IMR-90 (cell line): ENCODE measurements around the gene DNAJC11. TPM values are rescaled to one million over a fixed set of nuclear protein-coding genes. Genes with fewer than 3 reads are reported as not detected.

Experiments
- ATAC-seq: fragments of 200-7000 bp; cut with Tn5 transposase; 2 replicates; pipeline ENCODE4 v1.9.1; 2020; ENCODE audit warnings: low read depth, mild to moderate bottlenecking, moderate library complexity
- BruUV-seq: library from RNA; stranded (reverse); fragments of 400-500 nt; replicated peaks from 2 replicates; lab custom pipeline; 2021; lab: Mats Ljungman, UMichigan
- CTCF ChIA-PET: fragments of 300-600 bp; formaldehyde crosslinking; extraction: SDS; loops from one replicate; lab custom pipeline; 2021; ENCODE audit warnings: antibody characterized with exemption; lab: Yijun Ruan, JAX
- POLR2A ChIA-PET: fragments of 300-600 bp; sonication (Branson Sonifier 250); formaldehyde crosslinking; loops from one replicate; lab custom pipeline; 2022; ENCODE audit warnings: antibody characterized with exemption; ENCODE audit not compliant: unreplicated experiment; lab: Charles Lee
- DNase-seq: peaks from one replicate; pipeline ENCODE4 v3.0.0; 2013
- H2AFZ ChIP-seq: replicated peaks from 2 replicates; pipeline ENCODE3; 2013; ENCODE audit warnings: low read length, mild to moderate bottlenecking; ENCODE audit not compliant: poor library complexity
- H2AK5ac ChIP-seq: 2 replicates; pipeline ENCODE4 v1.6.1; 2013; ENCODE audit warnings: low read depth, low read length, inconsistent platforms
- H2AK9ac ChIP-seq: replicated peaks from 2 replicates; pipeline ENCODE3; 2013; ENCODE audit warnings: mild to moderate bottlenecking, low read depth, low read length, moderate library complexity; ENCODE audit not compliant: poor library complexity
- H2BK120ac ChIP-seq: 2 replicates; pipeline ENCODE4 v1.6.1; 2013; ENCODE audit warnings: low read depth, low read length, inconsistent platforms
- H2BK15ac ChIP-seq: 3 replicates; pipeline ENCODE4 v1.6.1; 2013; ENCODE audit warnings: low read depth, low read length, inconsistent platforms
- H2BK20ac ChIP-seq: 2 replicates; pipeline ENCODE4 v1.6.1; 2013; ENCODE audit warnings: low read depth, mild to moderate bottlenecking, inconsistent platforms, low read length, moderate library complexity
- H2BK5ac ChIP-seq: 2 replicates; pipeline ENCODE4 v1.6.1; 2013; ENCODE audit warnings: mild to moderate bottlenecking, low read depth, low read length, inconsistent platforms; ENCODE audit not compliant: poor library complexity, severe bottlenecking
- H3K14ac ChIP-seq: replicated peaks from 2 replicates; pipeline ENCODE4 v1.6.1; 2013; ENCODE audit warnings: low read depth, low read length, inconsistent platforms
- H3K18ac ChIP-seq: 2 replicates; pipeline ENCODE4 v1.6.1; 2013; ENCODE audit warnings: low read depth, low read length, control low read depth
- H3K23ac ChIP-seq: 2 replicates; pipeline ENCODE4 v1.6.1; 2013; ENCODE audit warnings: low read depth, low read length, inconsistent platforms
- H3K27ac ChIP-seq: 2 replicates; pipeline ENCODE4 v1.5.1; 2013; ENCODE audit warnings: mild to moderate bottlenecking, control low read depth, low read length; ENCODE audit not compliant: insufficient read depth
- H3K27me3 ChIP-seq: 2 replicates; pipeline ENCODE4 v1.6.1; 2013; ENCODE audit warnings: low read length; ENCODE audit not compliant: control insufficient read depth, insufficient read depth
- H3K36me3 ChIP-seq: 2 replicates; pipeline ENCODE4 v1.6.1; 2013; ENCODE audit warnings: low read length, mixed read lengths; ENCODE audit not compliant: control insufficient read depth, insufficient read depth
- H3K4ac ChIP-seq: 2 replicates; pipeline ENCODE4 v1.6.1; 2013; ENCODE audit warnings: low read depth, low read length, inconsistent platforms
- H3K4me1 ChIP-seq: 2 replicates; pipeline ENCODE4 v1.6.1; 2013; ENCODE audit warnings: low read length, mixed read lengths; ENCODE audit not compliant: control insufficient read depth, insufficient read depth
- H3K4me2 ChIP-seq: 2 replicates; pipeline ENCODE4 v1.6.1; 2013; ENCODE audit warnings: low read depth, mild to moderate bottlenecking, control low read depth, low read length, moderate library complexity
- H3K4me3 ChIP-seq: 2 replicates; pipeline ENCODE4 v1.5.1; 2013; ENCODE audit warnings: low read depth, mild to moderate bottlenecking, control low read depth, low read length, moderate library complexity; ENCODE audit not compliant: insufficient read depth
- H3K56ac ChIP-seq: 2 replicates; pipeline ENCODE4 v1.6.1; 2013; ENCODE audit warnings: low read length, inconsistent platforms; ENCODE audit not compliant: insufficient read depth; ENCODE audit errors: extremely low read depth
- H3K79me1 ChIP-seq, 2 experiments: 2 replicates each; pipeline ENCODE4 v1.6.1; 2013; ENCODE audit warnings: low read length in 2 of 2, inconsistent platforms in 1 of 2, low read depth in 1 of 2
- H3K9ac ChIP-seq: 2 replicates; pipeline ENCODE4 v1.6.1; 2013; ENCODE audit warnings: low read depth, low read length, control low read depth
- H3K9me1 ChIP-seq: 2 replicates; pipeline ENCODE4 v1.6.1; 2013; ENCODE audit warnings: low read length, inconsistent platforms; ENCODE audit not compliant: insufficient read depth
- H3K9me3 ChIP-seq: 2 replicates; pipeline ENCODE4 v1.6.1; 2013; ENCODE audit warnings: low read length; ENCODE audit not compliant: control insufficient read depth, insufficient read depth
- H4K20me1 ChIP-seq: 2 replicates; pipeline ENCODE4 v1.6.1; 2013; ENCODE audit warnings: low read length, inconsistent platforms; ENCODE audit not compliant: insufficient read depth
- H4K5ac ChIP-seq: 2 replicates; pipeline ENCODE4 v1.6.1; 2013; ENCODE audit warnings: mild to moderate bottlenecking, low read depth, low read length, control low read depth
- H4K8ac ChIP-seq, 2 experiments: 2 replicates each; pipeline ENCODE4 v1.6.1; 2013; ENCODE audit warnings: low read depth in 2 of 2, low read length in 2 of 2, control low read depth in 1 of 2, inconsistent platforms in 1 of 2
- H4K91ac ChIP-seq: 2 replicates; pipeline ENCODE4 v1.6.1; 2013; ENCODE audit warnings: low read depth, low read length, inconsistent platforms; ENCODE audit not compliant: insufficient read depth
- BHLHE40 ChIP-seq: fragments of 150-350 bp; IDR thresholded peaks from 2 replicates; pipeline ENCODE4 v1.6.1; 2016; ENCODE audit warnings: mild to moderate bottlenecking, low read depth, low read length
- CEBPB ChIP-seq: IDR thresholded peaks from 2 replicates; pipeline ENCODE4 v1.6.1; 2012; ENCODE audit warnings: low read depth, low read length, improper control_type of control experiment
- CHD1 ChIP-seq: IDR thresholded peaks from 2 replicates; pipeline ENCODE4 v1.6.1; 2012; ENCODE audit warnings: low read depth, low read length, improper control_type of control experiment
- MAFK ChIP-seq: IDR thresholded peaks from 2 replicates; pipeline ENCODE4 v1.6.1; 2012; ENCODE audit warnings: low read depth, low read length, improper control_type of control experiment
- MAZ ChIP-seq: IDR thresholded peaks from 2 replicates; pipeline ENCODE4 v1.6.1; 2012; ENCODE audit warnings: low read depth, mild to moderate bottlenecking, low read length, improper control_type of control experiment, moderate library complexity, borderline replicate concordance
- MXI1 ChIP-seq: IDR thresholded peaks from 2 replicates; pipeline ENCODE4 v1.6.1; 2012; ENCODE audit warnings: low read depth, mild to moderate bottlenecking, low read length, moderate library complexity, borderline replicate concordance
- NFE2L2 ChIP-seq: fragments of 150-350 bp; IDR thresholded peaks from 2 replicates; pipeline ENCODE4 v1.6.1; 2016; ENCODE audit warnings: low read depth, mild to moderate bottlenecking, low read length
- POLR2A ChIP-seq: IDR thresholded peaks from 2 replicates; pipeline ENCODE4 v1.6.1; 2012; ENCODE audit warnings: mild to moderate bottlenecking, low read depth, low read length
- RAD21 ChIP-seq: IDR thresholded peaks from 2 replicates; pipeline ENCODE4 v1.6.1; 2012; ENCODE audit warnings: low read length, improper control_type of control experiment
- RCOR1 ChIP-seq: IDR thresholded peaks from 2 replicates; pipeline ENCODE4 v1.6.1; 2012; ENCODE audit warnings: mild to moderate bottlenecking, low read length, improper control_type of control experiment; ENCODE audit not compliant: insufficient replicate concordance
- RFX5 ChIP-seq: IDR thresholded peaks from 2 replicates; pipeline ENCODE4 v1.8.0; 2012; ENCODE audit warnings: low read depth, mild to moderate bottlenecking, low read length, moderate library complexity
- SMC3 ChIP-seq: fragments of 150-350 bp; IDR thresholded peaks from 2 replicates; pipeline ENCODE4 v1.6.1; 2016; ENCODE audit warnings: low read depth, mild to moderate bottlenecking, antibody characterized with exemption, low read length, moderate library complexity
- WGBS, 2 experiments: methylation state at CpG; one replicate each; pipeline versions ENCODE4 v1.1.5 to v1.1.7; 2013; ENCODE audit warnings: missing lambda C conversion rate in 2 of 2; ENCODE audit not compliant: insufficient read length in 1 of 2; ENCODE audit errors: extremely low coverage in 2 of 2; 5-methylcytosine and 5-hydroxymethylcytosine counted together
- dilution Hi-C: fragments of 300-500 bp; cut with HindIII; formaldehyde crosslinking; loops from one replicate; pipeline ENCODE4 v1.14.3; 2018; ENCODE audit warnings: low sequenced_read_pairs; ENCODE audit not compliant: unreplicated experiment
- in situ Hi-C: fragments of 300-500 bp; cut with MboI; formaldehyde crosslinking; loops from 3 replicates; pipeline ENCODE4 v1.14.3; 2019; ENCODE audit warnings: low sequenced_read_pairs, inconsistent platforms, mixed read lengths
- intact Hi-C: fragments of 100-400 bp; cut with micrococcal nuclease; formaldehyde crosslinking; loops from 2 replicates; pipeline ENCODE4 v1.10.0; 2022
- polyA plus RNA-seq, 3 experiments: library from polyadenylated mRNA; depleted of rRNA; stranded (reverse); fragments of >200 nt; gene quantifications; 2 replicates each; pipeline ENCODE4 v1.2.3, GENCODE V29; 2012; ENCODE audit warnings: low replicate concordance in 1 of 3
- total RNA-seq: library from RNA; depleted of rRNA; stranded (reverse); fragments of >200 nt; gene quantifications from 2 replicates; pipeline ENCODE4 v1.2.3, GENCODE V29; 2012
- TF ChIP-seq, protein P1 (sequence below): conservative IDR thresholded peaks from 2 replicates; pipeline ENCODE4 v1.5.1; 2012; ENCODE audit warnings: mild to moderate bottlenecking, low read depth, low read length, improper control_type of control experiment
- TF ChIP-seq, protein P2 (sequence below): fragments of 150-350 bp; IDR thresholded peaks from 2 replicates; pipeline ENCODE4 v1.6.1; 2017; ENCODE audit warnings: mild to moderate bottlenecking, antibody characterized with exemption, low read length, low read depth

Gene DNAJC11
- total and polyA plus RNA-seq, 2 of the 4 experiments (the other 2 are of a cell fraction) = 38.7 to 48.5 TPM

DNA sequence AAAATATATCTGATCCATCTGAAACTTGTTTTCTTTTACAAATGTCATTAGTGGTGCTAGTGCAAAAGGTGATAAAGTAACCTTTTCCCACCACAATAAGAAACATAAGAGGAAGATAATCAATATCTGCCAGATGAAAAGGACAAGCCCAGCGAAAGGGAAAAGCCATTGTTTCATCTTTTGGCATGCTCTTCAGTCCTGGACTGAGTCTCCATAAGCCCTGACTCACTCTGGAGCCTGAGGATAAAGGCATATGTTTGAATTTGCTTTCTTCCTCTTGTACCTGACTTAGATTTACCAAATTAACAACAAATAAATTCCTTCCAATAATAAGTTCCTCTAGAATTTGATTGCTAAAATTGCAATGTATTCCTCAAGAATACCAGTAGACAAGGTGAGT, 13.6 kb downstream of the DNAJC11 start:
- Histone ChIP-seq H2BK20ac (peak overlapping the region; percentile 5; the same call in 1 of the 2 replicates), H2BK120ac (peak overlapping the region; percentile 15; the same call in 1 of the 2 replicates), H3K9me1 (peaks cover 9% of the 10 kb centered on the region), H3K79me1 (peaks cover 37 to 63% of the 10 kb centered on the region in 2 experiments), H3K9ac (no peak overlapping the region), H3K27ac (peak overlapping the region; percentile 16; the same call in 1 of the 2 replicates), H3K4me3 (no peak overlapping the region), H2BK5ac (peak overlapping the region; percentile 82), H3K9me3 (no peaks in the 10 kb centered on the region), H3K14ac (no peak overlapping the region), H3K4me2 (no peak overlapping the region), H3K36me3 (peaks cover 4% of the 10 kb centered on the region), H4K8ac (peak overlapping the region in 1 of 2 experiments; percentile 20; a peak in 2 of 4 replicates), H2AK9ac (no peak overlapping the region), H3K56ac (no peak overlapping the region), H2BK15ac (peak overlapping the region; percentile 6; the same call in 1 of the 3 replicates), H3K18ac (no peak overlapping the region), H4K20me1 (peaks cover 4% of the 10 kb centered on the region; the same call in 1 of the 2 replicates), H3K23ac (no peak overlapping the region), H4K91ac (0 out of 2 replicates have a peak overlapping the region, but pooled peaks have one; percentile 61), H4K5ac (no peak overlapping the region), H3K4me1 (peaks cover 15% of the 10 kb centered on the region), H2AFZ (no peak overlapping the region), H3K4ac (peak overlapping the region; percentile 12; the same call in 1 of the 2 replicates), H2AK5ac (peak overlapping the region; percentile 36; the same call in 1 of the 2 replicates), H3K27me3 (no peaks in the 10 kb centered on the region)
- CTCF ChIA-PET = no interaction called here
- dilution Hi-C loops (no loop called here), in situ Hi-C loops (no loop called here), intact Hi-C loops (no loop called here)
- POLR2A ChIA-PET = interaction anchor here (0.6 kb wide), 1 partner anchor 973 kb away, joined by 3 read pairs; no protein-coding TSS in a partner anchor
- ATAC-seq (no peak), DNase-seq (peak; percentile 60)
- no peak for TF ChIP-seq CEBPB
- TF ChIP-seq, protein P1, sequence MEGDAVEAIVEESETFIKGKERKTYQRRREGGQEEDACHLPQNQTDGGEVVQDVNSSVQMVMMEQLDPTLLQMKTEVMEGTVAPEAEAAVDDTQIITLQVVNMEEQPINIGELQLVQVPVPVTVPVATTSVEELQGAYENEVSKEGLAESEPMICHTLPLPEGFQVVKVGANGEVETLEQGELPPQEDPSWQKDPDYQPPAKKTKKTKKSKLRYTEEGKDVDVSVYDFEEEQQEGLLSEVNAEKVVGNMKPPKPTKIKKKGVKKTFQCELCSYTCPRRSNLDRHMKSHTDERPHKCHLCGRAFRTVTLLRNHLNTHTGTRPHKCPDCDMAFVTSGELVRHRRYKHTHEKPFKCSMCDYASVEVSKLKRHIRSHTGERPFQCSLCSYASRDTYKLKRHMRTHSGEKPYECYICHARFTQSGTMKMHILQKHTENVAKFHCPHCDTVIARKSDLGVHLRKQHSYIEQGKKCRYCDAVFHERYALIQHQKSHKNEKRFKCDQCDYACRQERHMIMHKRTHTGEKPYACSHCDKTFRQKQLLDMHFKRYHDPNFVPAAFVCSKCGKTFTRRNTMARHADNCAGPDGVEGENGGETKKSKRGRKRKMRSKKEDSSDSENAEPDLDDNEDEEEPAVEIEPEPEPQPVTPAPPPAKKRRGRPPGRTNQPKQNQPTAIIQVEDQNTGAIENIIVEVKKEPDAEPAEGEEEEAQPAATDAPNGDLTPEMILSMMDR = no peak
- no peak for TF ChIP-seq SMC3
- no peak for TF ChIP-seq MAZ
- no peak for TF ChIP-seq MXI1
- no peak for TF ChIP-seq BHLHE40
- TF ChIP-seq RAD21 = no peak
- TF ChIP-seq, protein P2, sequence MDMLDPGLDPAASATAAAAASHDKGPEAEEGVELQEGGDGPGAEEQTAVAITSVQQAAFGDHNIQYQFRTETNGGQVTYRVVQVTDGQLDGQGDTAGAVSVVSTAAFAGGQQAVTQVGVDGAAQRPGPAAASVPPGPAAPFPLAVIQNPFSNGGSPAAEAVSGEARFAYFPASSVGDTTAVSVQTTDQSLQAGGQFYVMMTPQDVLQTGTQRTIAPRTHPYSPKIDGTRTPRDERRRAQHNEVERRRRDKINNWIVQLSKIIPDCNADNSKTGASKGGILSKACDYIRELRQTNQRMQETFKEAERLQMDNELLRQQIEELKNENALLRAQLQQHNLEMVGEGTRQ = no peak
- no peak for TF ChIP-seq RCOR1
- no peak for TF ChIP-seq POLR2A
- no peak for TF ChIP-seq CHD1
- TF ChIP-seq RFX5 = no peak
- no peak for TF ChIP-seq MAFK
- no peak for TF ChIP-seq NFE2L2
- no CpG with 5 or more reads among the region's 1 CpG for WGBS, 2 experiments
- no TSS peak for BruUV-seq
